GM18909 (cell line): ENCODE measurements around the gene FHIP1B.
"Not testable (repeated sequence)": the region's sequence is repeated elsewhere in the genome, so short reads cannot be mapped to it uniquely, and the experiment has no call there.

Experiments used
- ATAC-seq: cut with Tn5 transposase; IDR thresholded peaks from one replicate; pipeline ENCODE4 v1.9.1; 2021; ENCODE audit warnings: mild to moderate bottlenecking; ENCODE audit not compliant: unreplicated experiment, poor library complexity

Gene FHIP1B

DNA sequence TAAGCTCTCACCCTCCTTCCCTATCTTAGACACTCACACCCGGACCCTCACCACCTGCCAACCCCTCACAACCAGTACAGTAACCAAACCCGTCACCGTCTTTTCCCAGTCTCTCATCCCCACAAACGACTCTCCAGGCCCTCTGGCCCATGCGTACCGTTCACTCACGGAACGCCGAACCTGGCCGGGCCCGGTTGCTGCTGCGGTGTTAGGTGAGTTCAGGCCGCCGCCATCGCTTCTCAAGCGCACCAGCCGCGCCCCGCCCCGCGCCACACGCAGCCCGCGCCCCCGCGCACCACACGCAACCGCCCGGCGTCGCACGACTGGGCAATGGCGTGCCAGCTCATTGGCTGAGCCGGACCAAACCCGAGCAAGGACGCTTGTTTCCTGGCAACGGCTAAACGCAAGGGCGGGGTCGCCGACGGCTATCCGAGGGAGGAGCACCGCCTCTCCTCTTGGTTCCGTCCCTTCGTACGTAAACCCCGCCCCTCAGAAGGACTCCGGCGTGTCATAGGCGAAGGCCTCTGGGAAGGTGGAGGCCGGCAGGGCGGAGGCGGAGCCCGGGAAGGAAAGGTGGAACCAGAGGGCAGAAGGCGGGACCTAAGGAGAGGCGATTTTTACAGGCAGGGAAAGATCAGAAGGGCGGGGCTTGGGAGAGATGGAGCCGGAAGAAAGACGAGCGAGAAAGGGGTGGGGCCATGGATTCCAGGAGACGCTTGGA lies at the start of gene FHIP1B:
FHIP1B (minus strand) TSS at position 250 of the 721 bp plus-strand sequence. CDS start 10,120 bp downstream, outside the sequence.
- peak; percentile 95 for ATAC-seq

DNA sequence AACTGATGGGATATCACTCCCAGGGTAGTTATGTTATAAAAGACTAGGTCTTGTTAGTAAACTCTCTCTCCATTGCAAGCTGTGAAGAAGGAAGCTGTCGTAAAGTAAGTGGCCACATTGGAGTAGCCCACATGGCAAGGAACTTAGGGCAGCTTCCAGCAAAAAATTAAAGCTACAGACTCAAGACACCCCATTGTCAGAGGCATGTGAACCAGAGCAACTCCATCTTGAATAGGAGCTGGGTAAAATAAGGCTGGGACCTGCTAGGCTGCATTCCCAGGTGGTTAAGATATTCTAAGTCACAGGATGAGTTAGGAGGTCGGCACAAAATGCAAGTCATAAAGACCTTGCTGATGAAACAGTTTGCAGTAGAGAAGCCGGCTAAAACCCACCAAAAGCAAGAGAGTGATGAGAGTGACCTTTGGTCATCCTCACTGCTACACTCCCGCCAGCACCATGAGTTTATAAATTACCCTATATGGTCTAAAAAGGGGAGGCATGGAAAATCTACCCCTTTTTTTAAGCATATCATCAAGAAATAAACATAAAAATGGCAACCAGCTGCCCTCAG lies 49.1 kb upstream of the FHIP1B start:
- ATAC-seq: no peak

DNA sequence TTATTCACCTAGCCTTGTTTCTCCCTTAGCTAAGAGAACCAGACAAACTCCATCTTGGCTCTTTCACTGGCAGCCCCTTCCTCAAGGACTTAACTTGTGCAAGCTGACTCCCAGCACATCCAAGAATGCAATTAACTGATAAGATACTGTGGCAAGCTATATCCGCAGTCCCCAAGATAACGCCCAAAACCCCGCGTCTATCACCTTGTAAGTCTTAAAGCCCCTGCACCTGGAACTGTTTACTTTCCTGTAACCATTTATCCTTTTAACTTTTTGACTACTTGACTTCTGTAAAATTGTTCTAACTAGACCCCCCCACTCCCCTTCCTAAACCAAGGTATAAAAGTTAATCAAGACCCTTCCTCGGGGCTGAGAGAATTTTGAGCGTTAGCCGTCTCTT lies 46.4 kb upstream of the FHIP1B start:
- not testable (repeated sequence) for ATAC-seq

DNA sequence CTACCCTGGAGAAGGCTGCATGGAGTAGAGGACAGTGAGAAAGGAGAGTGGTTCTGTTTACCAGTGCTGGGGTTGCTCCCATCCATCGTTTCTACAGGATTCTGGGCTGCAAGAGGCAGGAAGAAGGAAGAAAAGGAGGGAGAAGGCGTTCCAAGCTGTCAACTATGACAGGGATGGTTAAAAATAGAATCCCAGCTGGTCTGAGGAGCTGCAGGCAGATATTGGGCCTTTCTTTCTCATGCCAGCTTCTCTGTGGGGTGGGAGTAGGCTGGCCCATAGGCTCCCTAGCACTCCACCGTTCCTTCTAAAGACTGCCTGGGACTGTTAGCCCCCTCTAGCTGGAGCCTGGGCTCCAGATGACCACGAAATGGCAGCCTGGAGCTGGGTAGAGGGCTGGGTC lies 38.8 kb upstream of the FHIP1B start:
- ATAC-seq: no peak

DNA sequence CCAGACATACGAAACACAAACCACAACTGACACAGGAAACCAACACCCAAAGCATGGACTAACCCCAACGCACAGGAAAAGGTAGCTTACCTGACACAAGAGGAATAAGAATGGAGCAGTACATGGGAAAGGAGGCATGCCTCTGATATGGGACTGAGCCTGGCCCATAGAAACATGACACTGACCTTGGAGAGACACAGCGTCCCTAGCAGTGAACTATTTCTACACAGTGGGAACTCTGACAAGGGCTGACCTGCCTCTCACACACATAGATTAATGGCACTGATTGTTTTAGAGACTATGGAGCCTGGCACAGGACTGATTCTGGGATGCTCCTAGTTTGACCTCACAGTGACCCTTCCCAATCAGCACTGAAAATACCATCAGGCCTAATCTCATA lies 37.2 kb upstream of the FHIP1B start:
- ATAC-seq: no peak

DNA sequence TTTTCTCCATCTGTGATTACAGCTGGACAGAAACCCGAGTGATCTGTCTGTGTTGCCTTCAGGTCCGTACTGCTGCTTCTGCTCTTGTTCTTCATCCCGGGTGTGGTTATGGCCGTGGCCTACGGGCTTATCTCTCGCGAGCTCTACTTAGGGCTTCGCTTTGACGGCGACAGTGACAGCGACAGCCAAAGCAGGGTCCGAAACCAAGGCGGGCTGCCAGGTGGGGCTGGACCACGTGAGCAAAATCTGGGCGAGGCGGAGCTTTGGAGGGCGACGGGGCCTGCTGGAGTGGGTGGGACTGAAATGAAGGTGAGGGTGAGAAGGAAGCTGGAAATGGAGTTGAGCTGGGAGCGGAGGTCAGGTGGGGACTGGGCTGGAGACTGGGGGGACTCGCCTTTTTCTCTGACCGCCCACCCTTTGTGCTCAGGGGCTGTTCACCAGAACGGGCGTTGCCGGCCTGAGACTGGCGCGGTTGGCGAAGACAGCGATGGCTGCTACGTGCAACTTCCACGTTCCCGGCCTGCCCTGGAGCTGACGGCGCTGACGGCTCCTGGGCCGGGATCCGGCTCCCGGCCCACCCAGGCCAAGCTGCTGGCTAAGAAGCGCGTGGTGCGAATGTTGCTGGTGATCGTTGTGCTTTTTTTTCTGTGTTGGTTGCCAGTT lies 36.3 kb upstream of the FHIP1B start:
- ATAC-seq: no peak

DNA sequence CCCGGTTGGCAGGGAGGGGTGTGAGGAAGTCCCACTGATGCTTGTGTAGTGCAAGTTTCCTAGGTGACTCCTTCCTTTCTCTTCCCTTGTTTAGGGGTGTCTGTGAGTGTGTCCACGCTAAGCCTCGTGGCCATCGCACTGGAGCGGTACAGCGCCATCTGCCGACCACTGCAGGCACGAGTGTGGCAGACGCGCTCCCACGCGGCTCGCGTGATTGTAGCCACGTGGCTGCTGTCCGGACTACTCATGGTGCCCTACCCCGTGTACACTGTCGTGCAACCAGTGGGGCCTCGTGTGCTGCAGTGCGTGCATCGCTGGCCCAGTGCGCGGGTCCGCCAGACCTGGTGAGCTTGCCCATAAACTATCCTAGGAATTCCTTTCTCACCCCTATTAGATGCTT lies 35.6 kb upstream of the FHIP1B start:
- ATAC-seq: no peak

DNA sequence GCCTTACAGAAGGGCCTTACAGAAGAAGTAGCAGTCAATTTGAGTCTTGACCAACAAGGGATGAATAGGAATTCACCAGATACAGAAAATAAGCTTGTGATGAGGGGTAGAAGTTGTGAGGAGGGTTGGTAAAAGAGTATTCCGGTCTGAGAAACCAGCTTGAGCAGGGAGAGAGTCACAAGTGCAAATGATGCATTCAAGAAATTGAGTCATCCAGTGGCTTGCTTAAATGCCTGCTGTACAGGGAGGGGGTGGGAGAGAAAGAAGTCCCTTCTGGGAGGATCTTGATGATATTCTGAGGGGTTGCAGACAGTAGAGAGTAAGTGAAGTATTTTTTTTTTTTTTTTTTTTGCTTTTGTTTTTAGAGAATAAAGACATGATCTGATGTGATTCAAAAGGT lies 34.4 kb upstream of the FHIP1B start:
- no peak for ATAC-seq

DNA sequence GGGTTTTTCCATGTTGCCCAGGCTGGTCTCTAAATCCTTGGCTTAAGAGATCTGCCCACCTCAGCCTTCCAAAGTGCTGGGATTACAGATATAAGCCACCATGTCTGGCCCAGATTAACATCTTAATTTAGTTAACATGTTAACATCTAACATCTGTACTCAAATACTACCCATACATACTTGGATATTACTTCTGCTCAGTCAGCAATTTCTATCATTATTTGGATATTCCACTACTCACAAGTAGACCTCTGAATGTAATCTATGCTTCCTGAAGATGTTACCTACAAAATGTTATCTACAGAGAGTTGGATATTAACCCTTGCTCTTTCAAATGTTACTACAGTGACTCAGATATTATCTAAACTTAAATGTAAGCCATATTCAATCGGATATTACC lies 29.2 kb upstream of the FHIP1B start:
- no peak for ATAC-seq

DNA sequence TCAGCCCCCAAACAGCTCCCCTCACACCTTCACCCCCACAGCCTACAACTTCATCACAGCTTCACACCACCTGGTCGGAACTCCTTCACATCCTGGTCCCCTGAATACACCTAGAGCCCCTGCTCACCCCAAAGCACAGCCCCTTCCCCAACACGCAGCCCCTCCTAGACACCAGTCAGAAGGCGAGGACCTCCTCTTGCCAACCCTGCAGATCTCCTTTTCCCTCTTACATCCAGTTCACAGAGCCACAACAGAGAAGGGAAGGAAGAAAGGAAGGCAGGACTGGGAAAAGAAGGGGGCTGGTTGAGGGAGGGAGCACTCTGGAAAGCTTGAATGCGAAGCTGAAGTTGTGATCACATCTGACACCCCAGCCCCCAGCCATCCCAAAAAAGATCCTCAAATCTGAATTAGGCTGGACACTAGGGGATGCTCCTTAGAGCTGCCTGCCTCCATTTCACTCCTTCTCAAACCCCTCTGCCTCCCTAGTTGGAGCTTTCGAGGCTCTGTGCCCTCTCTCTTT lies 25.8 kb upstream of the FHIP1B start:
- no peak for ATAC-seq

DNA sequence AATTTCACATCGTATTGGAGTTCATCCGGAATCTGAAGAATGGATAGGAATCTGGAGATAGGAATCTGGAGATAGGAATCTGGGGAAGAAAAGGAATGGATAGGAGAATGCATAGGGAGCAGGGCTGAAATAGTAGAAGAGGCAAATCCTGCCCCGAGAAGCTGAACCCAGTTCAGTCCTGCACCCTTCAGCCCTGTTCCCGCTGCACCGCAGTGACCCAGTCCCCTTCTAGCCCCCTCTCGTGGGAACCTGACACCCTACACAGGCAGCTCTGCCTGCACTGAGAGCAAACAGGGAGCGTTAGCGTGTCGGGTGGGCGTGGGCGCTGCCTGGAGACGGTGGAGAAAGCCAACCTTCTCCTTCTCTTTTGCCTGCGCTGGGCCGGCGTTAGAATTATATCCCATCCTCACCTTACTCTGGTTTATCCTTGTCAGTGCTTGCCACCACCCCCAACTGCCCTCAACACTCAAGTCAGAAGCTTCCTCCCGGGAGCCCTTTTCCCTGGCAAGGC lies 24.2 kb upstream of the FHIP1B start:
- ATAC-seq: no peak

DNA sequence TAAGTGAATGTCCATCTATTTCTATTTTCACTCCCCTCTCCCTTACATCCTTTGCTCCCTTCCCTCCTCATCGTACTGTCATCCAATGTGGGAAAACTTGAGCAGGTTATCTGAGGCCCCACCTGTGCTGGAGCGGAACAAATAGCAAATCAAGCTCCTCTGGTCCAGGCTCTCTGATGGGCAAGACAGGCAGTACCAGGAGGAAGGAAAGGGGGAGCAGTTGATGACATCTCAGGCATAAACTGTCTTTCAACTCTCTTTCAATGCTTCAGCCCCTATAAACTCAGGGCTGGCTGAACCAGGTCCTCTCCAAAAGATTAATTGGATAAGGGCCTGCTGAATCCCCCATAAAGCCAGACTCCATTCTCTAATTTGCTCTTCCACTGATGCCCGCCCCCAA lies 23.7 kb upstream of the FHIP1B start:
- no peak for ATAC-seq

DNA sequence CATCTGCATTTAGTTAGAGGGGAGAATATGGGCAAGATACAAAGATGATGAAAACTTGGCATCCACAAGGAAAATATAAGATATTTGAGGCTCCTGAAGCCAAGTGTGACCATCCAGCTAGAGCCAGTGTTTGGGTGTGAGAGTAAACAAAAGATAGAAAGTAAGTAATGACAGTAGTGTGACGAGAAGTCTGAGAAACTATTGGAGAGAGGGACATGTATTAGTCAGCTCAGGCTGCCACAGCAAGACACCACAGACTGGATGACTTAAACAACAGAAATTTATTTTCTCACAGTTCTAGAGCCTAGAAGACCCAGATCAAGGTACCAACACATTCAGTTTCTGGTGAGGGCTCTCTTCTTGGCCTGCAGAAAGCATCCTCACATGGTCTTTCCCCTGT lies 18.8 kb upstream of the FHIP1B start:
- ATAC-seq: peak; percentile 45

DNA sequence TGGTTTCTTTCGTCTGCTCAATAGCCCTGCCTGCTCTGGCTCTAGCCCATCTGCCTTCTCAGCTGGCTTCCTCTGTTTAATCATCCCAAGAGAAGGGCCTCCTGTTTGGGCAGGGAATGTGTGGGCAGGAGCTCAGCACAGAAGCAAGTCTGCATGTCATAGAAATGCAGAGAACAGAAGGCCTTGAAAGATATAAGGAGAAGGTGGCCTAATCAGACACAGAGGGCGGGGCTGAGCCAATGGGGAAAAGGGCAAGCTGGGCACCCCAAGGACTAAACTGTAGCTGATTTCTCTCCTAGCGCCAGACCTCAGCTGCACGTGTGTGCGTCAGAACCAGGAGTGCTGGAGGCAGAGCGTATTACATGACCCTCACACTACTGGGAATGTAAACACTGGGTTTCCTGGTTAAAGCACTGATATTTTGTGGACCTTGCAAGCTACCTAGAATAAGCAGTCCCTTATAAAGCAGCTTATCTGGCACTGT lies 17.6 kb upstream of the FHIP1B start:
- ATAC-seq: no peak

DNA sequence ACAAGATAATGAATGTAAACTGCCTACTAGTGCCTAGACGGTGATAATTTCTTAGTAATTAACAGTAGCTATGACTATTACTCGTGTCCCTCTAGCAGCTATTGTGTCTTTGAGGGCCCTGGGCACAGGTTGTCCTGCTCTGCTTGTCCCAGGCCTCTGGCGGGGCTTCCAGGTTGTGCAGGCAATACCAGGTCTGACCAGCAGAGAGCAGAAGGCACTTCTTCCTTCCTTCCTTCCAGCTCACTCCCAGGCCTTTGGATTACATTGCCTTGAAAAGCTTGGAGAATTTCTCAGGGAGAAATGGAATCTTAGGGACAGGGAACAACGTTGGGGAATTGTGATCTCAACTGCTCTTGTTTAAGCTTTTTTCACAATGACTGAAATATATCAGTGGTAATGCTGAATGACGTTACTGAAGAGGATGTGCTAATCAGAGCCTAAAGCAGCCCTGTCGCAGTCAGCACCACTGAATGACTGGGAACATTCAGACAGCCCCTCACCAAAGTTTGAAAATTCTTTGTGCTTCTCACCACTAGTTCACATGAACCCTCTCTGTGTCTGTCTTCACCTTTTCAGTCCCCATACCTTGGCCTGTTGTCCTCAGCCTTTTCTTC lies 16.8 kb upstream of the FHIP1B start:
- peak; percentile 83 for ATAC-seq

DNA sequence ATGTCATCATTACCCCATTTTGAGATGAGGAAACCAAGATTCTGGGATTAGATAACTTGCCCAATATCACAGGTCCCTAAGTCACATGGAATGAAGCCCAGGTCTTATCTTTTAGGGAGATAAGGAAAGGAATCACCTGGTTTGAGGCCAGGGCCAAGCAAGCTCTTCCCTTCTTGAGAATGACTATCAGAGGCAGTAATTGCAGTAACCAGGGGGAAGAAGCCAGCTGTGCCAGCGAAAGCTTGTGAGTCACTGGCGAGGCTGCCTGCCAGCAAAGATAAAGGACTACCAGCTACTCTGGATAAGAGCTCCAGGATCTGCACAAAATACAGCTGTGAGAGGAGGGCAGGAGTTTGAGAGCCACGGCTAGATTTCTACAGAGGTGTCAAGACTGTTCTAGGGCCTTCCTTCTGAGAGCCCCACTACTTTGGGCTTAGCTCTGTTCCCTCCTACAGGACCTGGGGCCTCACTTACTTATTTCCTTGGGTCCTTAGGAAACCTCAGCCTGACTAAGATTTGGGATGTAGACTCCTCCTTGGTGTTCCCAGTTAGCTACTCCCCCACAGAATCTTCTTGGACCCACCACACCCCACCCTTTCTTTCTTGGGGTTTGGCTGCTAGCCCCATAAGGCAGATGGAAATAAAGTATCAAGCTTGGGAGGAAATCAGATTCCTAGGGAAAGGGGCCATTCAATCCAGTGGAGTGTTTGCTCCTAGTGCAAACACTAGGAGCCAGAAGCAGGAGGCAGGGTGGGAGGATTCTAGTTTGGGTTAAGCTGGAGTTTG lies 15.5 kb upstream of the FHIP1B start:
- ATAC-seq: no peak

DNA sequence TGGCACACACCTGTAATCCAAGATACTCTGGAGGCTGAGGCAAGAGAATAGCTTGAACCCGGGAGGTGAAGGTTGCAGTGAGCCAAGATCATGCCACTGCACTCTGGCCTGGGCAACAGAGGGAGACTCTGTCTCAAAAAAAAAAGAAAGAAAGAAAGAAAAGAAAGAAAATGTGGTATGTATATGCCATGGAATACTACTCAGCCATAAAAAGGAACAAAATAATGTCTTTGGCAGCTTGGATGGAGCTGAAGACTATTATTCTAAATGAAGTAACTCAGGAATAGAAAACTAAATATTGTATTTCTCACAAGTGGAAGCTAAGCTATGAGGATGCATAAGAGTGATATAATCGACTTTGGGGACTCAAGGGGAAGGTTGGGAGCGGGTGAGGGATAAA lies 14.5 kb upstream of the FHIP1B start:
- ATAC-seq: not testable (repeated sequence)

DNA sequence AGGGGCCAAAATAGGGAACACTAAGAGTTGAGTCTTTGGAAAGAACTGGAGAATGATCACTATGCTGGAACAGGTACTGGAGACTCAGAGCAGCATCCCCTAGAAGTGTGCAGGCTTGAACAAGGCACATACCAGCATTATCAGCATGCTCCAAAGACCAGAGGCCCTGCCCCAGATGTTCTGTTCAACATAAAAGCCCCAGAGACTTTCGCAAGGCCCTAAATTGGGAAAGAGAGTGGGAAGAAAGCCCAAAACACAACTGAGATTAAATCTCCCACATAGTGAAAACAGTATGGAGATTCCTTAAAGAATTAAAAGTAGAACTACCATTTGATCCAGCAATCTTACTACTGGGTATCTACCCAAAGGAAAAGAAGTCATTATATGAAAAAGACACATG lies 13.8 kb upstream of the FHIP1B start:
- no peak for ATAC-seq

DNA sequence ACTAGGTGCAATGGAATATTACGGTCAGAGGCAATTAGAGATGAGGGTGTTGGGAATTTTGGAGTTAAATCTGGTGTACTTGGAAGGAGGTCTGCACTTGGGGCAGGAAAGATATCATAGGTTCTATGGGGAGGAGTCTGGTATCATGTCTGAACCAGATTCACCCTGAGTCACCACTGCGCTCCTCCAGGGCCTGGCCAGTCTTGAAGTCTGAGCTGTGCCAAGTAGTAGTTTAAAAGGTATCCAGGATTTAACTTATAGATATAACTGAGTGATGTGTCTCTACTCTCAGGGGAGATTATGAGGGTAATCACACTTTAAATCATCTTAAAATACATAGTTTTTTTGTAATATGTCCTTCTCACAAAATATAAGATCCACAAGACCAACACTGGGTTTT lies 11.1 kb upstream of the FHIP1B start:
- ATAC-seq: no peak

DNA sequence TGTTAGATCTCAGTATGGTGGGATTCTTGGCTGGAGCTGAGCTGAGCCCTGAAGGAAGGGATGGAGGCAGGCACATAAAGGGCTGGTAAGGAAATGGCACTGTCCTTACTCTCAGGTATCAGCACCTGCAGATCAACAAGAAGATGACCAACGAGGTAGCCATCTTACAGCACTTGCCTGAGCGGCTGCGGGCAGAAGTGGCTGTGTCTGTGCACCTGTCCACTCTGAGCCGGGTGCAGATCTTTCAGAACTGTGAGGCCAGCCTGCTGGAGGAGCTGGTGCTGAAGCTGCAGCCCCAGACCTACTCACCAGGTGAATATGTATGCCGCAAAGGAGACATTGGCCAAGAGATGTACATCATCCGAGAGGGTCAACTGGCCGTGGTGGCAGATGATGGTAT lies 6.9 kb upstream of the FHIP1B start:
- no peak for ATAC-seq
